Activated effector memory CD4-positive, alpha-beta T cell treated with Interleukin-2 at 50 U/mL for 16 hours (primary cell): ENCODE measurements around the gene RFTN1.

Source experiments
- DNase-seq: peaks from one replicate; pipeline ENCODE4 v3.0.0-alpha.2; 2020

RFTN1 gene

DNA sequence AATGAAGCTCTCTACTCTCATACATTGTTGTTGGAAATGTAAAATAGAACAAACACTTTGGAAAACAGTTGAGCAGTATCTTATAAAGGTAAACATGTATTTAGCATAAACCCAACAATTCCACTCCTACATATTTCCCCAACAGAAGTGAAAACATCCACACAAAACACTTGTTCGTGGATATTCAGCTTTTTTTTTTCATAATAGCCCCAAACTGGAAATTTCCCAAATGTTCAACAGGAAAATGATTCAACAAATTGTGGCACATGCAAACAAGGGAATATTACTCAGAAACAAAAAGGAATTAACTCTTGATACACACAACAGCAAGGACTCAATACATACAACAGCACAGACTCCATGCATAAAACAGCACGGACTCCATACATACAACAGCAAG lies 28.5 kb downstream of the RFTN1 start:
- DNase-seq: no peak

DNA sequence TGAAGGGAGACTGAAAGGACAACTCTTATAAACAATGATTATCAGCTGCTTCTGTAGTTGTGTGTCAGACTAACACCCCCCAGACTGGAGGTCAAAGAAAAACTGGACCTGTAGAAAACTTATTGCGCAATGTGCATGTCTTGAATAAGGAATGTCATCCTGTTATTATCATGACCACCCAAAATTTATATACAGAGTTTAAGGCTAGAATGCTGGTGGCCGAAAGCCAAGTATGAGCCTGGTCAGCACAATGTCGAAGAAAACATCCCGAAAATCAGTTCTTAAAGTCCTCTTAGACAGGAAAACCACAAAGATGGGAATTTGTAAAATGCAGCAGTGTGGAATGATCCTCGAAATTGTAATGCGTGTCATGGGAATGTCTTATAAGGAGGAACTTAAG lies 29.3 kb downstream of the RFTN1 start:
- no peak for DNase-seq

DNA sequence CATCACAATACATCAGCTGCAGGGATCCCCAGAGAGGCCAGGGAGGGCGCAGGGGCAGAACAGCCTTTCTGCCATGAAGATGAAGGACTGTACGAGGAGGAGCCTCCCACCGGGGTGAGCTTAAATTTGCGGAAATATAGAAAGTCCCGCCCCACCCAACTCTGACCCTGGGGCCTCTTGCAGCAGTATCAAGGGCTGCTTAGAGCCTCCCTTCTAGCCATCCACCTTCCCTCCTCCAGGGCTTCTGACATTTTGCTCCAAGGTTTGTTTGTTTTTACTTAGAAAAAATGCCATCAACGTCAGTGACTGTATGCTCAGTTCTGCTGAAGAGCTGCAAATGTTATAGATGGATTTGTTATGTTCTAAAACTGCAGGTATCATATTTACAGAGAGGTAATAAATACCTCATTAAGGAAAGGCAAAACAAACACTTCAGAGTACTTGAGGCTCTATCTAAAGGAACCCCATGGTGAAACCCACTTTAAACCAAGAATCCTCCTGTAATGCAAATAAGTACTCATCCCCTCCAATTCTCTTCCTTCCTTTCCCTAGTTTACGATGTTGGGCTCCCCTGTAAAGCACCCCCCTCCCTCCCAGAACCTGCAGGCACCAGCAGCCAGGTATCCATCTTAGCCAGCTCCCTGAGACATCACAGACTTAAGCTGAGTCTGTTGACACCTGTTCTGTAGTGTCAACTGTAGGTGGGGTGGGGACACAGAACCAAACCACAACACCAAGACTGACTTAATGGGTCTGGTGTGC lies 30.5 kb downstream of the RFTN1 start:
- no peak for DNase-seq

DNA sequence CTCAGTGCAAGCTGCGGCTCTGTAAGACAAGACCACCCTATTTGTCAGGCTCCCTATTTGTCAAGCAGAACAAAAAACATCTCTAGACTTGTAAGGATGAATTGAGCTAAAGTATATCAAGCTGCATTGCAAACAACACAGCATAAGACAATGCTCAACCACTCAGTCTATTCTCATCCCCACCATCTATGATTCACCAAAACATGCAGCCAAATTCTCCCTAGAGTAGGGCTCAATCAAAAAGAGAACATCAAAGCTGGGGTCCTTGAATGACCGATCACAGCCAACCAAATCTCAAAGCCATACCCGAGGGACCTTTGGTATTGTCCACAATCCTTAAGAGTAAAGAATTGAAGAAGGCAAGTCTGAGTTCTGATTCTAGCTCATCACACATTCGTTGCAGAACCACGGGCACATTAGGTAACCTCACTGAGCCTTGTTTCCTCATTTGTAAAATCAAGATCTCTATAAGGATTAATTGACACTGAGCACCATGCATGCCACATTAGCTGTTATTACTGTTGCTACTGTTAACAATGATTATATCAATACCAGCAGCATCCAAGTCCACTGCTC lies 31.2 kb downstream of the RFTN1 start:
- no peak for DNase-seq

DNA sequence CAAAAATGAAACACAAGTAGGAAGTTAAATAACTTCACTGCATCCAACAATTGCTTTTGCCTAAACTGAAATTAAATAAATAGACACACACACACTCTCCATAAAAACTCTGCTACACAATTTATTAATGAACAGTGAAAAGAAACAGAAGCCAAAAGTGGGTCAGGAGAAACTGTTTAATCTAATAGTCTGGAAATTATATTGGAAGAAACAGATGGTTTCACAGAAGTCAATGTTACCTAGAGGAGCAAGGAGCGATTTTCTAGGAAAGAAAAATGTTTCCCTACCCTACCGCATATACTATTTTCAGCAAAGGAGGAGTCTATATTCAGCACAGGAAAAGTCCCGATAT lies 32.0 kb downstream of the RFTN1 start:
- no peak for DNase-seq

DNA sequence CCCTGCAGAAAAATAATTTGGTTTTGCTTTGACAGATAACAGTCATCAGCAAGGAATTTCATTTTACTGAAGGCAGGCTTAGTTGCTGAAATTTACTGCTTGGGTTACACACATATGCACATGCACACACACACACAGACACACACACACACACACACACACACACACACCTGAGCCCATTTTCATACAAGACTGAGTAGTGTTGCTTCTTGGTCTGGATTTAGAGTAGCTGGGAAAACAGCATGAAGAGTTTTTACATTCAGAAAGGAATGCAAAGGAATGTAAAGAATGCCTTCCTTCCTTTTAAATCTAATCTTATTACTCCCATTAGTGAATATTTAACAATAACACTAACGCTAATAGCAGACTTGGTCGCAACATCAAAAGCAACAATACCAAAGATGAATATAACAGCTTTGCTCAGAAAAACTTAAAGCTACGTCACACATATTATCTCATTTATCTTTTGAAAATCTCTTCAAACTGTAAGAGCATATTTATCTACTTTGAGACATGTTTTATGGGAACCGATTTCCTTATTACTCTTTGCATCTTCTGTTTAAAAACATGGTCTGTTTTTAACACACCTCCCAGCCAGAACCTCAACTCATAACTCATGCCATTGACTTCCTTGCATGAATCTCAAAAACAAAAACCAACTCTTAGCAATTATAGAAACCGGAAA lies 32.5 kb downstream of the RFTN1 start:
- no peak for DNase-seq

DNA sequence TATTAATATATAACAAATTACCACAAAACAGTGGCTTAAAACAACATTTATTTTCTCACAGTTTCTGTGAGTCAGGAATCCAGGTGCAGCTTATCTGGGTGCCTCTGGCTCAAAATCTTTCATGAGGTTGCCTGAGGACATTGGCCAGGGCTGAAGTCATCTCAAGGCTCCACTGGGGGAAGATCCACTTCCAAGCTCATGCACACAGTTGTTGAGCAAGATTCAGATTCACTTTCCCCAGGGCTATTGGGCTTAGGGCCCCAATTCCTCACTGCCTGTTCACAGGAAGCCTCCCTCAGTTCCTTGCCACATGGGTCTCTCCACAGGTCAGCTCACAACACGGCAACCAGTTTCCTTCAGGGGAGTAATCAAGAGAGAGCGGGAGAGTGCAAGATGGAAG lies 35.0 kb downstream of the RFTN1 start:
- DNase-seq: no peak

DNA sequence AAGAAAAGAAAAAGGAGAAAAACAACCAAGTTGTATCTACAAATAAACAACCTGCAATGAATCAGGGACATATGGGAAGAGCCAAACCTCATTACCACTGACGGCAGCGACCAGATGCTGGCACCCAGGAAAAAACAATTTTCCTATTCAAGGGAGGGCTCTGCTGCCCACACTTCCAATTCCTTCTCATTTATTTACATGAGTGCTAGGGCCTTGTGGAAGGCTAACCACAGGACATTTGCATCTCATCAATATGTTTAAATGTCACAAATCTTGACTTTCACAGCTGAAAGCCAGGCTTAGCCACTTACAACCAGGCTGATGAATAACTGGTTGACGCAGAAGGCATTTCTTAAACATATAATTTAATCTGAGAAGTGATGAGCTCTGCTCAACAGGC lies 36.0 kb downstream of the RFTN1 start:
- no peak for DNase-seq

DNA sequence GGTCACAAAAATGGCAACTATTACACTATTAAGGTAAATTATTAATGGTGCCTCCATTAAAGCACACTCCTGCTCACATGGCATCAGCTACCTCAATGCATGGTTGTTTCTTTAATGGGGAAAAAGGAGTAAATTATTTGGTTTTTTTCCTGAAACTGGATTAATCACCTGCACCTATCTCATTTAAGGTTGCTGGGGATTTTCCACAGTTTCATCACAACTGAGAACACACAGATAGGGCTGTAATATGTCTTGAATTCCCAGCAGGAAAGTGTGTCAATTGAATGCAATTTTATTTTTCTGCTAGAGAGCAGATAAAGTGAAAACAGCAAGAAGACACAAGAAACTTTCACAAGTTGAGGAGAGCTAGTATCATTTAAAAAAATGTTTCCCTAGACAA lies 36.4 kb downstream of the RFTN1 start:
- no peak for DNase-seq

DNA sequence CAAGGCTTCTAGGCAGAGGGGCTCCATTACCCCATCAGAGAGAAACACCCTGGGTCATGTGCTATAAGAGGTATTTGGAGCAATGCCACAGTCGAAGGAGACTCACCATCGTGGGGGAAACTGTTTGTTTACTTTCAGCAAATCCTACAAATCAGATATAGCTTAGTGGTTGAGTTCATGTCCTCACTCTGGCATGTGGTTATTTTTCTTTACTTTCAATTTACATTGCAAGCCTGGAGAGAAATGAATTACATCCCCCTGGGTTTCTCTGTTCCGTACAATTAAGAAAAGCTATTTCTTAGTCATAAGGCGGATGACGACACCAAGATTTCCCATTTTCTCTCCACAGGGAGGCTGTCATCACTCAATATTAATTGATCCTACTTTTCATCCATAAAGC lies 36.9 kb downstream of the RFTN1 start:
- no peak for DNase-seq

DNA sequence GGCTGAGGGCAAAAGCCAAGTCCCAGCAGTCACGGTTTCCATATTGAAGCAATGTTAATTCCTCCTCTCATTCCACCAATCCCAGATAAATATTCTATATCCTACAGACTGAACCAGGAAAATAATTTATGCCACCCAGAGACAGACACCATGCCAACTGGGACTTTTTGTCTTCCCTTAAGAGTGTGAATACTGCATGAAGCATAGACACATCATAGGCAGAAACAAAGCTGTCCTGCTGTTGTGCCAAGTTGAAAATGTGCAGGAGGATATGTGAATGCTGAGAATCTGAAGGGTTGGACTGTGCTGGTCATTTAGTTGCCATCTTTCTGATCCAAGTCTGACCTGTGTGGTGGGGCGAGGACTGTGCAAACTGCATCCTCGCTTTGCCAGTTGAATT lies 37.7 kb downstream of the RFTN1 start:
- no peak for DNase-seq

DNA sequence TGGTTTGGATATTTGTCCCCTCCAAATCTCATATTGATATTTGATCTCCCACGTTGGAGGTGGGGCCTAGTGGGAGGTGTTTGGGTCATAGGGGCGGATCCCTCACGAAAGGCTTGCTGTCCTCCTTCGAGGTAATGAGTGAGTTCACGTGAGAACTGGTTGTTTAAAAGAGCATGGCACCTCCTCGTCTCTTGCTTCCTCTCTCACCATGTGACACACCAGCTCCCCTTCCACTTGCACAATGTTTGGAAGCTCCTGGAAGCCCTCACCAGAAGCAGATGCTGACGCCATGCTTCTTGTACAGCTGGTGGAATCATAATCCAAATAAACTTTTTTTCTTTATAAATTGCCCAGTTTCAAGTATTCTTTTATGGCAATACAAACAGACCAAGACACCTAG lies 38.6 kb downstream of the RFTN1 start:
- no peak for DNase-seq

DNA sequence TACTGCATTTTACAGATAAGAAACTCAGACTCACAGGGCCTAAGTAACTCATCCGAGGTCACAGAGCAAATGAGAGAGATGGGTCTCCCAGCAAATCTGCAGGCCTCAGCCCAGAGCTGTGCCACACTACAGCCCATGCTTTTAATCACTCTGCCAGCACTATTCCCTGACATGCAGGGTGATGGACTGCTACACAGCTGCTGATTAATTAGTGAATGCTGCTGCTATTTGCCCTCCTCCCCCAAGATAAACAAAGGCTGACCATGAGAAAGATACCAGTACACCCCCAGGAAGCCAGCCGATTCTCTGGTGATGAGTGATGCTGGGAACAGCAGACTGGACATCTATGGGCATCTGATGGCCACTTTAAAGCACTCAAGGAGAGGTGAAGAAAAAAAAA lies 39.3 kb downstream of the RFTN1 start:
- DNase-seq: no peak

DNA sequence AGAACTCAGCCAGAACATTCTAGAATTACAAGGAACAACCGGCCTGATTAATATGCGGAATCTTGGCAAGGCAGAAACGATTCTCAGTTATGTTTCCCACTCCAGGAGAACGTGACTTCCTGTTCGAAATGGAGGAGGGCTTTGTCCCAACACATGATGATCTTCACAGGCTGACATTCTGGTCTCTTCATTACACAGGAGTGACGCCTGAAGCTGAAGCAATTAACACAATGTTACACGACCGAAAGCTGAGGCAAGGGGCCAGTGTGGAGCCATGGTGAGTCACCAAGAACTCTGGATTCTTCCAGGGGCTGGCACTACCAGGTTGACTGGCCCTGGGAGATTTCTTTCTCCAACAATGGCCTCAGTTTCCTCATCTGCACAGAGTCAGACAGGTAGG lies 40.9 kb downstream of the RFTN1 start:
- DNase-seq: no peak

DNA sequence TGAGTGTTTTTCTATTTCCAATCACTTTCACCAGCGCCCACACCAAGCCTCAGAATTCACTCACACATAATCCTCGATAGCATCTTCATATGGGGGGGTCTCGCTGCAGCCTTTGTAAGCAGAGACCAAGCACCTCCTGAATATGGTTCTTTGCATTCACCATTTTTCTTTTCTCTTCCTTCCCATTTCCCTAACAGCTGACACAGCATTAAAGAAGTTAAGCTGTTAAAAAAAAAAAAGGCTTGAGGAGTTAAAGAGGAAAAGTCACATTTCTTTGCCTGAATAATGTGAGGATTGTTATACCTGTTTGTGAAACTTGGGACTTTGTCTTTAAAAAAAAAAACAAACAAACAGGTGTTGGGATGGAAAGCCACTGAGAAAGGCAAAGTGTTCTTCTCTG lies 41.6 kb downstream of the RFTN1 start:
- no peak for DNase-seq

DNA sequence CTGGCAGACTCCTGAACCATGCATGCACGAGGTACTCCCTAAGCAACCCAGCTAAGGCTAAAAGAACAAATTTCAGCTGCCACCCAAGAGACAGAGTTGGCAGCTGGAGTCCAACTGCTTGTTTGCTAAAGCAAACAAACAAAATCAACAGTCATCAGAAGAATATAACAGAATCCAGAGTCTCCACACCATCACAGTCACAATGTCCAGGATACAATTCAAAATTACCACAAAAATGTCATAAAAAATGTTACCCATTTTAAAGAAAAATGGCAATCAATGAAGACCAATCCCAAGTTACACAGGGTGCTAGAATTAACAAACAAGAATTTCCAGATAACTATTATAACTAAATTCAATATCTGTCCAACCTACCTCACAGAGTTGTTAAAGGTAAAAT lies 42.9 kb downstream of the RFTN1 start:
- DNase-seq: no peak

DNA sequence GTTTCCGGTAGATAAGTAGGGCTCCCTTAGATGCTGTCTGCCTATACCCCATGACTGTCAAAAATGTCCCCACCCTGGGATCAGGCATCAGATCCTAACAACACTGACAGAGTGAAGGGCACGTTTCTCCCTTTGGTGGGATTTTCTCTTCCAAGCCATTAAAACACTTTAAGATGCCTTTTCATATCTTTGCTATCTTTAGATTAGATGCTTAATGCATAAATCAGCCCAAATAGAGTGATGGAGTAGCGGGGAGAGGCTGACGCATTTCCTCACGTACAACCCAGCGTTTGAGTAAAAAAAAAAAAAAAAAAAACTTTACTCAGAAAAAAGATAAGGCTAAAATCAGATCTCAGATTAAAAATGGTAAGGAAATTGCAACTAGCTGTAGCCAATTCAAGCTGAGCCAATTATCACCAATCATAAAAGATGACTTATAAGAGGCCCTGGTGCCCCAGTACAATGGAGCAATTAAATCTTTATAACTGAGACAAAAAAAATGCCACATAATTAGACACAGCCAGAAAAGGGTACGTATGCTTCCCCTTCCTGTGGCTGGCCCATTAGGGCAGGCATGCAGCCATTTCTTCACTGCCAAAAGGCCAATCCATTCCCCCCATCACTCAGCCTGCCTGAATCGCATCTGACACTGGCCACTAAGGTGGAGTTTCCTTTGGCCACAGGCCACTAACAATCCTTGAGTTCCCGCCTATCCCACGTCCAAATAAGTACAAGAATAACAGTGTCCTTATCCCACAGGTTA lies 45.0 kb downstream of the RFTN1 start:
- no peak for DNase-seq

DNA sequence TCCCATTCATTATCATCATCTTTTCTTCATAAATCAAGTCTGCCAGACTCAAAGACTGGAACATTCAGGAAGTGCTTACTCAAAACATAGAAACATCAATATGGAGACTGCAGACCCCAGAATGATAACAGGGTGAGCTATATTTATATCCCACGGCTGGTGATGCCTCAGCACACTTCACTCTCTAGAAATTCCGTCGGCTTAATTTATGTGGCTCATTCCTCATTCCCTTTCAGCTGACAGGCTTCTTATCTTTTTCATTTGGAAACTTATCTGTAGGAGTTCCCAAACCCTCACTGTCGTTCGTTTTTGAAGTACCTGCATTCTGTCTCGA lies 45.5 kb downstream of the RFTN1 start:
- no peak for DNase-seq

DNA sequence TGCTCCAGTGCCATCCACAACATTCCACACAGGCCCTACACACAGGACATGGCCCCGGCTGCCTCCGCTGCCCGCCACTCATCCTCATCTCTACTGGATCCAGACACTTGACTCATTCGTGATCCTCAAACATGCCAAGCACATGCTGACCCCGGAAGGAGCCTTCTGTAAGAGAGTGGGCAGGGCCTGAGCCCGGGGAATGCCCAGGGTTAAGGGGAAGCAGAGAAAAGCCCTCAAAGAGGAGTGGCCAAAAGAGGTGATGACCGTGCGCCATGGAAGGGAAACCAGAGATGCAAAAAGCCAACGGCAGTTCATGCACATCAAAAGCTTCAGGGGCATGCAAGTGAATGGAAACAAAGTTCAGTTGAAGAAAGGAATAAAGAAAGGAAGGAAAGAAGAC lies 46.1 kb downstream of the RFTN1 start:
- DNase-seq: no peak

DNA sequence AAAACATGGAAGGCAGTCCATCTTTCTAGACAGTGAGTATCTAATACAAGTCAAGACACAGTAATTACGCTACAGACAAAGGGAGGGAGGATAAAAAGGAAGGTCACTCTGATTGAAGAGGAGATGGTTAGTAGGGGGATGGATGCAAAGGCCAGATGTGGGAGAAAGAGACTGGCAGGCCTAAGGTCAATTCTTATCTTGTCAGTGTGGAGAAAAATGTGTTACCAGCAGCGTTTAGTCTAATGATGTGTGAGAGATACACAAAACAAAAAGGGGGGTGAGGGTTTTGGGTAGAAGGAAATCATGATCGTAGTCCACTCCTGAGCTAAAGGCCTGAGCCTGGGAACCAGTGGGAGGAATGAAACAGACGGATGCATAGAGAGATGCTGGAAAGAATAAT lies 46.7 kb downstream of the RFTN1 start:
- no peak for DNase-seq

DNA sequence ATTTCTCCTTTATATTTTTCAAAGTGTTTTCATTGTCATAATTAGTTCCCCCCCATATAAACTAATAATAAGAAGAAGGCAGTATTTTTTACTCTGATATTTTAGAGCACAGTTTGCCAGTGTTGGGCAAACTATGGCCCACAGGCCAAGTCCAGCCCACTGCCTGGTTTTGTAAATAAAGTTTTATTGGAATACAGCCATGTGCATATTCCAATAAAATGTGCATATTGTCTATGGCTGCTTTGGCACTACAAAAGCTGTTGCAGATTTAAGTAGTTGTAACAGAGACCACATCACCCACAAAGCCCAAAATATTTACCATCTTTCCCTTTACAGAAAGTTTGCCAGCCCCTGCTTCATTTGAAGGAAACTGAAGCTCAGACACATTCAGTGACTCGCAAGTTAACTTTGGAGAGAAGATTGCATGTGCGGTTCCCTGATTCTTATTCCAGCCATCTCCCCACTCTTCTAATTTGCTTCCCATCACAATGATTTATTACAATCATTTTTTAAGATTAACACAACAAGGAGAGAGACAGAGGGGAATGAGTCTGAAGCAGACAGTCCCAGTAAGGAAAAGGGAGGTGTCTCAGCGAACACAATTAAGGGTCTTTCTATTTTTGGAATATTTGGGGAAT lies 48.9 kb downstream of the RFTN1 start:
- no peak for DNase-seq

DNA sequence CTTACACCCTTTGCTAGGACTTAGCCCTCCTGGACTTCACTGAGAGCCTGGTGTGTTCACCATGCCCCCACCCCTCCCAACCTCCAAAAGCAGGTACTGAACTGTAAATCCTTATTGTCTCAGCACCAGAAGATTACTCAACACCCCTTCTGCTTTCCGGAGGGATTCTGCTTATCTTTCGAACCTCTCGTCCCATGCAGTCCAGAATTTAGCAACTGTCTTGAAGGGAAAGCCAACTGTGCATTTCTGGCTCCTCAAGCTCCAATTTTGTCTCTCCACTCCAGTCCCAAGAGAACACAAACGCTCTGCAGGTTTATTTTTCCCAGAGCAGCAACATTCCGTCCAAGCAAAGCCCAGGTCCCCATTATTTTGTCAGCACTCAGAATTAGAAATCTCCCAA lies 49.6 kb downstream of the RFTN1 start:
- DNase-seq: no peak

DNA sequence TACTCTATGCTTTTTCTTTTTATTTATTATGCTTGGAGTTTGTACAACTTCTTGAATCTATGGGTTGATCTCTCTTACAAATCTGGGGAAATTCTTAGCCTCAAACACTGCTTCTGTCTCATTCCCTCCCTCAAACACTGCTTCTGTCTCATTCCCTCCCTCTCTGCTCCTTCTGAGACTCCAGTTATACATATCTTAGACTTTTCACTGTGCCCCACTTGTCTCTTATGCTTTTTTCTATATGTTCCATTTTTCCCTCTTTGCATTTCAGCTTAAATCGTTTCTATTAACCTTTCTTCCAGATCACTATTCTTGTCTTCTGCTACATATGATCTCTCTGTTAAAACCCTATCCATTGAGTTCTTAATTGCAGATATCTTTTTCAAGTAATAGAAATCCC lies 50.4 kb downstream of the RFTN1 start:
- DNase-seq: no peak

DNA sequence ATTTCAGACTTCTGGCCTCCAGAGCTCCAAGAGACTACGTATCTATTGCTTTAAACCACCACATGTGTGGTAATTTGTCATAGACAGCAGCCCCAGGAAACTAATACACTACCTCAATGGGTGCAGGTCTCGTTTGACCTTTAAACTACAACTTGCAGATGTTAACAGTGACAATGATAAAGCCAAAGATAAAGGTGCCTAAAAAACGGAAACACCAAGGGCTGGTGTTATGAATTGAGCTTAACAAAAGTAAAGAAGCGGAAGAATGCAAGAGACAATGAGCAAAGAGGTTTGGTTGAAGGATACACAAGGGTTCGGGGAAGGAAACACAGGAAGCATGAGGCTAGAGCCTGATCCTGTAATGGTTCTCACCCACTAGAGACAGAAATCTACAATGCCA lies 50.8 kb downstream of the RFTN1 start:
- DNase-seq: no peak
